Measurements from ENCODE around the gene SH3RF3.
A peak's percentile ranks its signal among the peaks of the same experiment; 100 is the strongest.

The SH3RF3 gene

DNA sequence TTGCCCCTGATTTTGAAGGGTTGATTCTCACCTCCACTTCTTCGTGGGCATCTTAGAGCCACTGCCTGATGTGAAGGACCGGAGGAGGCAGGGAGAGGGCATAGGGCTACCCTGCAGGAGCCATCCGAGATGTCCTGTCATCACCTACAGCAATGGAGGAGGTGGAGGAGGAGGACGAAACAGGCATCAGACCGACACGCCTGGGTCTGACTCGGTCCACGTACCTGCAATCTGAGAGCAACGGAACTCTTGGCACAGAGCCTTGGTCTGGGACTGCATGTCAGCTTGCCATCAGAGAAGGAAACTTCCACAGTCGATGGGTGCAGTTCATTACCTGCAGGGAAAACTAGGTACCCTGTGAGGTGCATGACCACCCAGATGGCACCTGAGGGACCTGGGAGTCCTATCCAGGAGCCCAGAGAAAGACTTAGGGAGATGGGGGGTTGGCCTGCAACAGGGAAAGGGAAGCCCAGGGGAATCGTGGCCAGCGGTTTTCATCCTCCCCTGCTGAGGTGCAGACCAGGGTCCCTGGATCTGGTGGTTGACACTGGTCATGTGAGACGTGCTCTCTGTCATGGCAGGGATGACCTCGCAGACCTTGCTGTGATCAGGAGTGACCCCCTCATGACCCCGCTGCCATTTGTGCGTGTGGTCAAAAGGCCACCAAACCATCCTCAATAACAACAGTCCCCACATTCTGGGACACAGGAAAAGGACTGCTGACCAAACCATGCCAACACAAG lies 293.9 kb downstream of the SH3RF3 start:
- Histone ChIP-seq H3K9ac (ENCODE audit: low read depth, low read length, poor library complexity) (peak overlapping the region; percentile 9), H3K4ac (ENCODE audit: low read length) (no peak overlapping the region)

GRCh38 chr2:109423556-109424359 lies 294.8 kb downstream of the SH3RF3 start:
- H3K9ac ChIP-seq (ENCODE audit: low read depth, low read length, poor library complexity) = no peak overlapping the region
- DNase-seq (ENCODE audit: low spot score) = no peak
- H3K18ac ChIP-seq (ENCODE audit: low read length) = no peak overlapping the region
- H3K27me3 ChIP-seq (ENCODE audit: control insufficient read depth in 3 of 3, insufficient read depth in 3 of 3, low read depth in 1 of 3, low read length in 3 of 3) = no peaks in the 10 kb centered on the region
- H4K91ac ChIP-seq (ENCODE audit: low read depth, low read length, poor library complexity) = no peak overlapping the region
- no peak overlapping the region for H3K4ac ChIP-seq (ENCODE audit: low read length)
- H3K4me2 ChIP-seq (ENCODE audit: insufficient read depth, low read length, poor library complexity, severe bottlenecking) = no peak overlapping the region
- H2AFZ ChIP-seq (ENCODE audit: low read length) = no peak overlapping the region
- H3K14ac ChIP-seq (ENCODE audit: low read length) = no peak overlapping the region
- no peak overlapping the region for H4K8ac ChIP-seq (ENCODE audit: low read depth, low read length)
- no CpG with 5 or more reads among the region's 22 CpGs for WGBS, 2 donors (ENCODE audit: extremely low coverage in 2 of 2, insufficient read length in 2 of 2, insufficient replicate concordance in 1 of 2)
- H2BK12ac ChIP-seq (ENCODE audit: low read length) = no peak overlapping the region
- H3K79me1 ChIP-seq (ENCODE audit: low read depth, low read length) = no peaks in the 10 kb centered on the region
- no peak overlapping the region for H3K4me3 ChIP-seq (ENCODE audit: low read length in 2 of 2)
- no peaks in the 10 kb centered on the region for H3K36me3 ChIP-seq (replicated peaks in 1 of 2; ENCODE audit: control insufficient read depth in 2 of 2, insufficient read depth in 2 of 2, low read length in 2 of 2)
- H2BK15ac ChIP-seq (ENCODE audit: low read length) = no peak overlapping the region
- no peaks in the 10 kb centered on the region for H3K9me3 ChIP-seq (replicated peaks in 1 of 2; ENCODE audit: control insufficient read depth in 2 of 2, insufficient read depth in 1 of 2, low read depth in 1 of 2, low read length in 2 of 2)
- no peak overlapping the region for H3K27ac ChIP-seq (replicated peaks; ENCODE audit: low read length)
- H2AK5ac ChIP-seq (ENCODE audit: low read depth, low read length) = no peak overlapping the region
- no peaks in the 10 kb centered on the region for H3K4me1 ChIP-seq (ENCODE audit: control insufficient read depth in 2 of 2, insufficient read depth in 1 of 2, low read depth in 1 of 2, low read length in 2 of 2)
- H2BK120ac ChIP-seq (ENCODE audit: low read depth, low read length) = peak overlapping the region; percentile 24
- no peak overlapping the region for H3K23ac ChIP-seq (ENCODE audit: low read depth, low read length, poor library complexity)
- no peak overlapping the region for H2BK5ac ChIP-seq (ENCODE audit: low read length)

More for the DNA sequence above, 293.9 kb downstream of the SH3RF3 start:
- H3K23ac ChIP-seq (ENCODE audit: low read depth, low read length, poor library complexity) = peak overlapping the region; percentile 44
- peak overlapping the region; percentile 42 for H3K18ac ChIP-seq (ENCODE audit: low read length)
- H3K27ac ChIP-seq (replicated peaks; ENCODE audit: low read length) = no peak overlapping the region
- H2BK120ac ChIP-seq (ENCODE audit: low read depth, low read length) = no peak overlapping the region
- no peaks in the 10 kb centered on the region for H3K9me3 ChIP-seq (replicated peaks in 1 of 2; ENCODE audit: control insufficient read depth in 2 of 2, insufficient read depth in 1 of 2, low read depth in 1 of 2, low read length in 2 of 2)
- H2BK12ac ChIP-seq (ENCODE audit: low read length) = no peak overlapping the region
- H2AFZ ChIP-seq (ENCODE audit: low read length) = no peak overlapping the region
- H3K4me3 ChIP-seq (ENCODE audit: low read length in 2 of 2) = no peak overlapping the region
- H4K8ac ChIP-seq (ENCODE audit: low read depth, low read length) = no peak overlapping the region
- H3K79me1 ChIP-seq (ENCODE audit: low read depth, low read length) = no peaks in the 10 kb centered on the region
- H3K36me3 ChIP-seq (replicated peaks in 1 of 2; ENCODE audit: control insufficient read depth in 2 of 2, insufficient read depth in 2 of 2, low read length in 2 of 2) = no peaks in the 10 kb centered on the region
- no peak overlapping the region for H4K91ac ChIP-seq (ENCODE audit: low read depth, low read length, poor library complexity)
- H2BK5ac ChIP-seq (ENCODE audit: low read length) = no peak overlapping the region
- H3K27me3 ChIP-seq (ENCODE audit: control insufficient read depth in 3 of 3, insufficient read depth in 3 of 3, low read depth in 1 of 3, low read length in 3 of 3) = no peaks in the 10 kb centered on the region
- DNase-seq (ENCODE audit: low spot score) = no peak
- H3K4me2 ChIP-seq (ENCODE audit: insufficient read depth, low read length, poor library complexity, severe bottlenecking) = no peak overlapping the region
- no peak overlapping the region for H2AK5ac ChIP-seq (ENCODE audit: low read depth, low read length)
- peak overlapping the region; percentile 63 for H3K14ac ChIP-seq (ENCODE audit: low read length)
- no CpG with 5 or more reads among the region's 16 CpGs for WGBS, 2 donors (ENCODE audit: extremely low coverage in 2 of 2, insufficient read length in 2 of 2, insufficient replicate concordance in 1 of 2)
- no peaks in the 10 kb centered on the region for H3K4me1 ChIP-seq (ENCODE audit: control insufficient read depth in 2 of 2, insufficient read depth in 1 of 2, low read depth in 1 of 2, low read length in 2 of 2)
- H2BK15ac ChIP-seq (ENCODE audit: low read length) = no peak overlapping the region

- H3K4me2 ChIP-seq (ENCODE audit: insufficient read depth, low read length, poor library complexity, severe bottlenecking) = no peak overlapping the region
- no peaks in the 10 kb centered on the region for H3K79me1 ChIP-seq (ENCODE audit: low read depth, low read length)
- no peak for DNase-seq (ENCODE audit: low spot score)
- H3K4me3 ChIP-seq (ENCODE audit: low read length in 2 of 2) = no peak overlapping the region
- H2BK12ac ChIP-seq (ENCODE audit: low read length) = no peak overlapping the region
- no peaks in the 10 kb centered on the region for H3K9me3 ChIP-seq (replicated peaks in 1 of 2; ENCODE audit: control insufficient read depth in 2 of 2, insufficient read depth in 1 of 2, low read depth in 1 of 2, low read length in 2 of 2)
- no peak overlapping the region for H4K8ac ChIP-seq (ENCODE audit: low read depth, low read length)
- H2BK5ac ChIP-seq (ENCODE audit: low read length) = no peak overlapping the region
- H3K23ac ChIP-seq (ENCODE audit: low read depth, low read length, poor library complexity) = no peak overlapping the region
- no peak overlapping the region for H2BK15ac ChIP-seq (ENCODE audit: low read length)
- H3K27ac ChIP-seq (replicated peaks; ENCODE audit: low read length) = no peak overlapping the region
- no peak overlapping the region for H2BK120ac ChIP-seq (ENCODE audit: low read depth, low read length)
- no peak overlapping the region for H3K18ac ChIP-seq (ENCODE audit: low read length)
- H3K4ac ChIP-seq (ENCODE audit: low read length) = no peak overlapping the region
- H3K27me3 ChIP-seq (ENCODE audit: control insufficient read depth in 3 of 3, insufficient read depth in 3 of 3, low read depth in 1 of 3, low read length in 3 of 3) = no peaks in the 10 kb centered on the region
- no peak overlapping the region for H4K91ac ChIP-seq (ENCODE audit: low read depth, low read length, poor library complexity)
- no peak overlapping the region for H2AK5ac ChIP-seq (ENCODE audit: low read depth, low read length)
- peaks cover 0 to 2% of the 10 kb centered on the region in 2 donors for H3K4me1 ChIP-seq (ENCODE audit: control insufficient read depth in 2 of 2, insufficient read depth in 1 of 2, low read depth in 1 of 2, low read length in 2 of 2)
- H3K9ac ChIP-seq (ENCODE audit: low read depth, low read length, poor library complexity) = no peak overlapping the region
- WGBS, 2 donors (ENCODE audit: extremely low coverage in 2 of 2, insufficient read length in 2 of 2, insufficient replicate concordance in 1 of 2) = no CpG with 5 or more reads among the region's 3 CpGs
- H3K14ac ChIP-seq (ENCODE audit: low read length) = no peak overlapping the region
- no peaks in the 10 kb centered on the region for H3K36me3 ChIP-seq (replicated peaks in 1 of 2; ENCODE audit: control insufficient read depth in 2 of 2, insufficient read depth in 2 of 2, low read length in 2 of 2)
- H2AFZ ChIP-seq (ENCODE audit: low read length) = no peak overlapping the region
Measured at GRCh38 chr2:109425411-109425810, 296.4 kb downstream of the SH3RF3 start.

GRCh38 chr2:109427661-109428091 lies 298.7 kb downstream of the SH3RF3 start:
- no peak overlapping the region for H3K4me3 ChIP-seq (ENCODE audit: low read length in 2 of 2)
- H2AK5ac ChIP-seq (ENCODE audit: low read depth, low read length) = no peak overlapping the region

More at GRCh38 chr2:109427661-109428091, 298.7 kb downstream of the SH3RF3 start:
- no peak for DNase-seq (ENCODE audit: low spot score)
- Histone ChIP-seq H3K4me2 (ENCODE audit: insufficient read depth, low read length, poor library complexity, severe bottlenecking) (no peak overlapping the region), H4K8ac (ENCODE audit: low read depth, low read length) (no peak overlapping the region), H3K4ac (ENCODE audit: low read length) (no peak overlapping the region), H2BK5ac (ENCODE audit: low read length) (no peak overlapping the region), H3K27ac (replicated peaks; ENCODE audit: low read length) (no peak overlapping the region), H2BK15ac (ENCODE audit: low read length) (no peak overlapping the region), H3K23ac (ENCODE audit: low read depth, low read length, poor library complexity) (no peak overlapping the region), H3K9ac (ENCODE audit: low read depth, low read length, poor library complexity) (no peak overlapping the region), H2BK12ac (ENCODE audit: low read length) (no peak overlapping the region), H3K79me1 (ENCODE audit: low read depth, low read length) (no peaks in the 10 kb centered on the region), H3K4me1 (ENCODE audit: control insufficient read depth in 2 of 2, insufficient read depth in 1 of 2, low read depth in 1 of 2, low read length in 2 of 2) (peaks cover 0 to 2% of the 10 kb centered on the region in 2 donors), H2BK120ac (ENCODE audit: low read depth, low read length) (no peak overlapping the region), H3K18ac (ENCODE audit: low read length) (peak overlapping the region; percentile 35), H2AFZ (ENCODE audit: low read length) (no peak overlapping the region), H3K9me3 (replicated peaks in 1 of 2; ENCODE audit: control insufficient read depth in 2 of 2, insufficient read depth in 1 of 2, low read depth in 1 of 2, low read length in 2 of 2) (no peaks in the 10 kb centered on the region), H4K91ac (ENCODE audit: low read depth, low read length, poor library complexity) (no peak overlapping the region), H3K36me3 (replicated peaks in 1 of 2; ENCODE audit: control insufficient read depth in 2 of 2, insufficient read depth in 2 of 2, low read length in 2 of 2) (no peaks in the 10 kb centered on the region), H3K14ac (ENCODE audit: low read length) (no peak overlapping the region), H3K27me3 (ENCODE audit: control insufficient read depth in 3 of 3, insufficient read depth in 3 of 3, low read depth in 1 of 3, low read length in 3 of 3) (no peaks in the 10 kb centered on the region)
- no CpG with 5 or more reads among the region's 11 CpGs for WGBS, 2 donors (ENCODE audit: extremely low coverage in 2 of 2, insufficient read length in 2 of 2, insufficient replicate concordance in 1 of 2)
